Stimulated activated CD8-positive, alpha-beta memory T cell treated with anti-CD3 and anti-CD28 coated beads, Interleukin-12 subunit alpha, Interleukin-12 subunit beta, amount 100 ng/mL, for 24 hours (primary cell): ENCODE data around the gene PSAPL1.

ENCODE experiments used
- DNase-seq: peaks from one replicate; pipeline ENCODE4 v3.0.0-alpha.2; 2020; ENCODE audit errors: extremely low read depth

Gene PSAPL1

GRCh38 chr4:7419961-7420660 is 14.6 kb downstream of the PSAPL1 start:
- no peak for DNase-seq

- DNase-seq, result no peak
These were observed 16.4 kb downstream of the PSAPL1 start for GRCh38 chr4:7418131-7418943.

- DNase-seq, result no peak
These were observed 17.1 kb downstream of the PSAPL1 start for GRCh38 chr4:7417639-7418038.

- DNase-seq, result no peak
These were observed 17.8 kb downstream of the PSAPL1 start for GRCh38 chr4:7416745-7417432.

GRCh38 chr4:7415927-7416686 is 18.6 kb downstream of the PSAPL1 start:
- DNase-seq, result no peak

- no peak for DNase-seq
These were observed 19.8 kb downstream of the PSAPL1 start for GRCh38 chr4:7414736-7415510.

GRCh38 chr4:7414046-7414445 is 20.7 kb downstream of the PSAPL1 start:
- no peak for DNase-seq

GRCh38 chr4:7412554-7412912 is 22.2 kb downstream of the PSAPL1 start:
- DNase-seq, result no peak

GRCh38 chr4:7411896-7412553 is 22.7 kb downstream of the PSAPL1 start:
- no peak for DNase-seq

GRCh38 chr4:7411491-7411890 is 23.2 kb downstream of the PSAPL1 start:
- DNase-seq, result no peak

- no peak for DNase-seq
These were observed 24.3 kb downstream of the PSAPL1 start for GRCh38 chr4:7410446-7410845.

- no peak for DNase-seq
These were observed 26.6 kb downstream of the PSAPL1 start for GRCh38 chr4:7408166-7408565.

- DNase-seq, result no peak
These were observed 31.7 kb downstream of the PSAPL1 start for GRCh38 chr4:7403001-7403400.

- DNase-seq, result no peak
These were observed 32.2 kb downstream of the PSAPL1 start for GRCh38 chr4:7402526-7402925.

- no peak for DNase-seq
These were observed 33.9 kb downstream of the PSAPL1 start for GRCh38 chr4:7400671-7401298.

GRCh38 chr4:7399440-7400234 is 35.1 kb downstream of the PSAPL1 start:
- DNase-seq, result no peak

GRCh38 chr4:7398788-7399439 is 35.8 kb downstream of the PSAPL1 start:
- DNase-seq, result no peak

- DNase-seq, result no peak
These were observed 36.7 kb downstream of the PSAPL1 start for GRCh38 chr4:7398104-7398423.
